ENCODE data around the gene C1orf21.

GRCh38 chr1:184582411-184582810 lies 195.6 kb downstream of the C1orf21 start:
- no peak for TF ChIP-seq CTCF (IDR thresholded peaks at IDR 0.05; ENCODE audit: low read length)
- no peak for TF ChIP-seq EZH2 (IDR thresholded peaks at IDR 0.05; ENCODE audit: borderline replicate concordance, low read length)
